Measurements from ENCODE around the gene HYAL1.
"Not testable (repeated sequence)": the region's sequence is repeated elsewhere in the genome, so short reads cannot be mapped to it uniquely, and the experiment has no call there.

The HYAL1 gene

GRCh38 chr3:50267280-50267913 lies 36.0 kb downstream of the HYAL1 start:
- H3K4me1 Mint-ChIP-seq, result no peaks in the 10 kb centered on the region
- no peak overlapping the region for H3K27ac Mint-ChIP-seq
- H3K4me3 Mint-ChIP-seq, result no peak overlapping the region
- no peaks in the 10 kb centered on the region for H3K36me3 Mint-ChIP-seq
- H3K9me3 Mint-ChIP-seq, result no peaks in the 10 kb centered on the region
- H3K27me3 Mint-ChIP-seq, result peaks cover 3% of the 10 kb centered on the region

GRCh38 chr3:50266836-50267235 lies 36.5 kb downstream of the HYAL1 start:
- Mint-ChIP-seq H3K4me3 (no peak overlapping the region), H3K27ac (no peak overlapping the region), H3K4me1 (no peaks in the 10 kb centered on the region), H3K36me3 (no peaks in the 10 kb centered on the region), H3K27me3 (peaks cover 3% of the 10 kb centered on the region), H3K9me3 (no peaks in the 10 kb centered on the region)

- H3K4me1 Mint-ChIP-seq, result no peaks in the 10 kb centered on the region
- H3K4me3 Mint-ChIP-seq, result no peak overlapping the region
- no peaks in the 10 kb centered on the region for H3K36me3 Mint-ChIP-seq
- H3K9me3 Mint-ChIP-seq, result no peaks in the 10 kb centered on the region
- peaks cover 3% of the 10 kb centered on the region for H3K27me3 Mint-ChIP-seq
- H3K27ac Mint-ChIP-seq, result no peak overlapping the region
Observed at GRCh38 chr3:50266017-50266416, 37.4 kb downstream of the HYAL1 start.

- Mint-ChIP-seq H3K36me3 (no peaks in the 10 kb centered on the region), H3K27ac (no peak overlapping the region), H3K9me3 (no peaks in the 10 kb centered on the region), H3K4me1 (no peaks in the 10 kb centered on the region), H3K27me3 (peaks cover 3% of the 10 kb centered on the region), H3K4me3 (no peak overlapping the region)
Observed at GRCh38 chr3:50265571-50265970, 37.8 kb downstream of the HYAL1 start.

- no peaks in the 10 kb centered on the region for H3K4me1 Mint-ChIP-seq
- H3K4me3 Mint-ChIP-seq, result no peak overlapping the region
- peaks cover 3% of the 10 kb centered on the region for H3K27me3 Mint-ChIP-seq
- no peak overlapping the region for H3K27ac Mint-ChIP-seq
- H3K9me3 Mint-ChIP-seq, result no peaks in the 10 kb centered on the region
- no peaks in the 10 kb centered on the region for H3K36me3 Mint-ChIP-seq
Observed at GRCh38 chr3:50264964-50265485, 38.3 kb downstream of the HYAL1 start.

GRCh38 chr3:50264383-50264963 lies 38.9 kb downstream of the HYAL1 start:
- Mint-ChIP-seq H3K4me1 (peaks cover 4% of the 10 kb centered on the region), H3K27ac (no peak overlapping the region), H3K9me3 (no peaks in the 10 kb centered on the region), H3K27me3 (peaks cover 3% of the 10 kb centered on the region), H3K36me3 (no peaks in the 10 kb centered on the region), H3K4me3 (no peak overlapping the region)

GRCh38 chr3:50263478-50264382 lies 39.6 kb downstream of the HYAL1 start:
- no peak overlapping the region for H3K4me3 Mint-ChIP-seq
- no peaks in the 10 kb centered on the region for H3K36me3 Mint-ChIP-seq
- H3K4me1 Mint-ChIP-seq, result peaks cover 4% of the 10 kb centered on the region
- H3K27ac Mint-ChIP-seq, result no peak overlapping the region
- no peaks in the 10 kb centered on the region for H3K9me3 Mint-ChIP-seq
- peaks cover 3% of the 10 kb centered on the region for H3K27me3 Mint-ChIP-seq

- H3K27ac Mint-ChIP-seq, result no peak overlapping the region
- no peak overlapping the region for H3K4me3 Mint-ChIP-seq
- peaks cover 3% of the 10 kb centered on the region for H3K27me3 Mint-ChIP-seq
- no peaks in the 10 kb centered on the region for H3K9me3 Mint-ChIP-seq
- H3K36me3 Mint-ChIP-seq, result no peaks in the 10 kb centered on the region
- peaks cover 4% of the 10 kb centered on the region for H3K4me1 Mint-ChIP-seq
Observed at GRCh38 chr3:50262778-50263177, 40.6 kb downstream of the HYAL1 start.

GRCh38 chr3:50262200-50262599 lies 41.2 kb downstream of the HYAL1 start:
- not testable (repeated sequence) for H3K27me3 Mint-ChIP-seq, H3K4me1 Mint-ChIP-seq, H3K27ac Mint-ChIP-seq, H3K4me3 Mint-ChIP-seq, H3K9me3 Mint-ChIP-seq, H3K36me3 Mint-ChIP-seq

- Mint-ChIP-seq H3K4me1 (peaks cover 4% of the 10 kb centered on the region), H3K27ac (no peak overlapping the region), H3K4me3 (no peak overlapping the region), H3K36me3 (peaks cover 2% of the 10 kb centered on the region), H3K9me3 (no peaks in the 10 kb centered on the region), H3K27me3 (peaks cover 3% of the 10 kb centered on the region)
Observed at GRCh38 chr3:50261505-50261904, 41.9 kb downstream of the HYAL1 start.

GRCh38 chr3:50260942-50261441 lies 42.4 kb downstream of the HYAL1 start:
- Mint-ChIP-seq H3K9me3 (no peaks in the 10 kb centered on the region), H3K4me3 (no peak overlapping the region), H3K27me3 (peaks cover 3% of the 10 kb centered on the region), H3K4me1 (peaks cover 4% of the 10 kb centered on the region), H3K27ac (no peak overlapping the region), H3K36me3 (peaks cover 2% of the 10 kb centered on the region)

GRCh38 chr3:50260027-50260941 lies 43.1 kb downstream of the HYAL1 start:
- Mint-ChIP-seq H3K9me3 (no peaks in the 10 kb centered on the region), H3K27ac (no peak overlapping the region), H3K4me3 (peak overlapping the region; percentile 73), H3K27me3 (no peaks in the 10 kb centered on the region), H3K36me3 (peaks cover 2% of the 10 kb centered on the region), H3K4me1 (peaks cover 4% of the 10 kb centered on the region)

- H3K36me3 Mint-ChIP-seq, result peaks cover 2% of the 10 kb centered on the region
- H3K4me1 Mint-ChIP-seq, result peaks cover 4% of the 10 kb centered on the region
- H3K27ac Mint-ChIP-seq, result peak overlapping the region; percentile 80
- H3K27me3 Mint-ChIP-seq, result no peaks in the 10 kb centered on the region
- peak overlapping the region; percentile 73 for H3K4me3 Mint-ChIP-seq
- no peaks in the 10 kb centered on the region for H3K9me3 Mint-ChIP-seq
Observed at GRCh38 chr3:50259432-50260026, 43.8 kb downstream of the HYAL1 start.

GRCh38 chr3:50258979-50259378 lies 44.4 kb downstream of the HYAL1 start:
- H3K36me3 Mint-ChIP-seq, result peaks cover 2% of the 10 kb centered on the region
- H3K4me3 Mint-ChIP-seq, result no peak overlapping the region
- H3K4me1 Mint-ChIP-seq, result peaks cover 4% of the 10 kb centered on the region
- H3K27ac Mint-ChIP-seq, result peak overlapping the region; percentile 23
- no peaks in the 10 kb centered on the region for H3K27me3 Mint-ChIP-seq
- H3K9me3 Mint-ChIP-seq, result no peaks in the 10 kb centered on the region

All from activated naive CD4-positive, alpha-beta T cell treated with anti-CD3 and anti-CD28 coated beads, Interleukin-2, amount 50 U/mL, for 24 hours (primary cell).